Measurements from ENCODE around the gene DCT. TPM values are rescaled to one million over a fixed set of nuclear protein-coding genes. Genes with fewer than 3 reads are reported as not detected.

Gene DCT
- total and polyA plus RNA-seq, 2 of the 8 experiments (the other 6 are each of a cell fraction or from before 2014, with no cell fraction given): 0.02 TPM; not detected in 1

- TF ChIP-seq RNF2 (IDR thresholded peaks at IDR 0.05; ENCODE audit: borderline replicate concordance, low read depth, low read length, missing control alignments, poor library complexity, severe bottlenecking): no peak
- no peak for TF ChIP-seq HDAC6 (IDR thresholded peaks at IDR 0.05; ENCODE audit: low read depth, low read length)
- TF ChIP-seq SIX5 (IDR thresholded peaks at IDR 0.05; ENCODE audit: low read depth, low read length): no peak
These were observed 46.2 kb downstream of the DCT start (continued) for GRCh38 chr13:94433055-94433961.

All from H1 (cell line).